Cardiac muscle cell (in vitro differentiated cells and primary cell): ENCODE measurements around the gene CERS6. TPM values are rescaled to one million over a fixed set of nuclear protein-coding genes. Genes with fewer than 3 reads are reported as not detected.

Source experiments
- DNase-seq, 2 donors: peaks; one replicate each; pipeline versions ENCODE4 v3.0.0 to v3.0.0-alpha.2; 2010 to 2017; ENCODE audit warnings: low read depth in 1 of 2, low spot score in 1 of 2
- H3K27ac ChIP-seq: fragments of 200-600 bp; sonication (generic); 2 replicates; pipeline ENCODE4 v1.5.1; 2016
- H3K27me3 ChIP-seq: fragments of 200-600 bp; sonication (generic); 2 replicates; pipeline ENCODE4 v1.6.0; 2016; ENCODE audit warnings: control low read depth
- H3K36me3 ChIP-seq: fragments of 200-600 bp; sonication (generic); 2 replicates; pipeline ENCODE4 v1.5.1; 2016; ENCODE audit warnings: control low read depth
- H3K4me1 ChIP-seq: fragments of 200-600 bp; sonication (generic); 2 replicates; pipeline ENCODE4 v1.8.1; 2017; ENCODE audit warnings: low read depth, mild to moderate bottlenecking, mixed run types
- H3K4me3 ChIP-seq: fragments of 200-600 bp; sonication (generic); 2 replicates; pipeline ENCODE4 v1.5.1; 2016; ENCODE audit warnings: mild to moderate bottlenecking
- H3K9me3 ChIP-seq: fragments of 200-600 bp; sonication (generic); 2 replicates; pipeline ENCODE4 v1.5.1; 2017; ENCODE audit warnings: low read depth, mild to moderate bottlenecking, control low read depth
- polyA plus RNA-seq: library from polyadenylated mRNA; unstranded; fragments of >200 nt; fragmentation: Nextera tagmentation; extraction: Ambion mirVana; gene quantifications from 2 replicates; pipeline ENCODE4 v1.2.1, GENCODE V29; 2016
- total RNA-seq: library from RNA; depleted of rRNA; stranded (reverse); fragments of >200 nt; gene quantifications from 2 replicates; pipeline ENCODE4 v1.2.3, GENCODE V29; 2016
- TF ChIP-seq, protein P1 (sequence below): IDR thresholded peaks from 2 replicates; pipeline ENCODE4 v1.5.1; 2012; ENCODE audit warnings: low read depth, mild to moderate bottlenecking, low read length

CERS6 gene
- total and polyA plus RNA-seq, 2 experiments from 2014 or later: 17.1 to 26.6 TPM

GRCh38 chr2:168480825-168481585, 24.9 kb downstream of the CERS6 start:
- Histone ChIP-seq H3K27ac (no peak overlapping the region), H3K27me3 (no peaks in the 10 kb centered on the region), H3K36me3 (no peaks in the 10 kb centered on the region), H3K4me3 (no peak overlapping the region), H3K4me1 (peaks cover 23% of the 10 kb centered on the region), H3K9me3 (no peaks in the 10 kb centered on the region)
- TF ChIP-seq, protein P1, sequence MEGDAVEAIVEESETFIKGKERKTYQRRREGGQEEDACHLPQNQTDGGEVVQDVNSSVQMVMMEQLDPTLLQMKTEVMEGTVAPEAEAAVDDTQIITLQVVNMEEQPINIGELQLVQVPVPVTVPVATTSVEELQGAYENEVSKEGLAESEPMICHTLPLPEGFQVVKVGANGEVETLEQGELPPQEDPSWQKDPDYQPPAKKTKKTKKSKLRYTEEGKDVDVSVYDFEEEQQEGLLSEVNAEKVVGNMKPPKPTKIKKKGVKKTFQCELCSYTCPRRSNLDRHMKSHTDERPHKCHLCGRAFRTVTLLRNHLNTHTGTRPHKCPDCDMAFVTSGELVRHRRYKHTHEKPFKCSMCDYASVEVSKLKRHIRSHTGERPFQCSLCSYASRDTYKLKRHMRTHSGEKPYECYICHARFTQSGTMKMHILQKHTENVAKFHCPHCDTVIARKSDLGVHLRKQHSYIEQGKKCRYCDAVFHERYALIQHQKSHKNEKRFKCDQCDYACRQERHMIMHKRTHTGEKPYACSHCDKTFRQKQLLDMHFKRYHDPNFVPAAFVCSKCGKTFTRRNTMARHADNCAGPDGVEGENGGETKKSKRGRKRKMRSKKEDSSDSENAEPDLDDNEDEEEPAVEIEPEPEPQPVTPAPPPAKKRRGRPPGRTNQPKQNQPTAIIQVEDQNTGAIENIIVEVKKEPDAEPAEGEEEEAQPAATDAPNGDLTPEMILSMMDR: no peak
- no peak for DNase-seq

GRCh38 chr2:168482269-168482668, 26.2 kb downstream of the CERS6 start:
- Histone ChIP-seq H3K27ac (peak overlapping the region; percentile 53), H3K4me3 (no peak overlapping the region), H3K36me3 (no peaks in the 10 kb centered on the region), H3K27me3 (no peaks in the 10 kb centered on the region), H3K4me1 (peaks cover 23% of the 10 kb centered on the region), H3K9me3 (no peaks in the 10 kb centered on the region)
- no peak for DNase-seq
- TF ChIP-seq, protein P1: no peak

- Histone ChIP-seq H3K4me3 (no peak overlapping the region), H3K27me3 (no peaks in the 10 kb centered on the region), H3K4me1 (peaks cover 17% of the 10 kb centered on the region), H3K36me3 (no peaks in the 10 kb centered on the region), H3K27ac (peak overlapping the region; percentile 53), H3K9me3 (no peaks in the 10 kb centered on the region)
- DNase-seq: no peak
- TF ChIP-seq, protein P1: no peak
Observed at GRCh38 chr2:168482952-168483831, 27.1 kb downstream of the CERS6 start.

DNA sequence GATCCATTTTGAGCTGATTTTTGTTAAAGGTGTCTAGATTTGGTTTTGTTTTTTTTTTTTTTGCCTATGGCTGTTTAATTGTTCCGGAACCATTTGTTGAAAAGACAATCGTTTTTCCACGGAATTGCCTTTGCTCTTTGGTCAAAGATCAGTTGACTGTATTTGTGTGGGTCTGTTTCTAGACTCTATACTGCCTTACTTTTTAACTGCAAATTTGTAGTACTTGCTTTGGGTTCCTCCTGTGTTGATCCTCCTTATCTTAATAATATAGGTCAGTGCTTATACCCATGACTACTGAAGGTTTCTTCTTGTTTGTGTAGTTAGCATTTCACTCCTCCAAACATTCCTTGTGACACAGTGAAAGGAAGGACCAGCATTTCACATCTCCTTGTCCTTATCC, 30.4 kb downstream of the CERS6 start:
- Histone ChIP-seq H3K36me3 (no peaks in the 10 kb centered on the region), H3K4me1 (peaks cover 28% of the 10 kb centered on the region), H3K9me3 (no peaks in the 10 kb centered on the region), H3K4me3 (no peak overlapping the region), H3K27me3 (no peaks in the 10 kb centered on the region), H3K27ac (no peak overlapping the region)
- TF ChIP-seq, protein P1: no peak
- DNase-seq: no peak

DNA sequence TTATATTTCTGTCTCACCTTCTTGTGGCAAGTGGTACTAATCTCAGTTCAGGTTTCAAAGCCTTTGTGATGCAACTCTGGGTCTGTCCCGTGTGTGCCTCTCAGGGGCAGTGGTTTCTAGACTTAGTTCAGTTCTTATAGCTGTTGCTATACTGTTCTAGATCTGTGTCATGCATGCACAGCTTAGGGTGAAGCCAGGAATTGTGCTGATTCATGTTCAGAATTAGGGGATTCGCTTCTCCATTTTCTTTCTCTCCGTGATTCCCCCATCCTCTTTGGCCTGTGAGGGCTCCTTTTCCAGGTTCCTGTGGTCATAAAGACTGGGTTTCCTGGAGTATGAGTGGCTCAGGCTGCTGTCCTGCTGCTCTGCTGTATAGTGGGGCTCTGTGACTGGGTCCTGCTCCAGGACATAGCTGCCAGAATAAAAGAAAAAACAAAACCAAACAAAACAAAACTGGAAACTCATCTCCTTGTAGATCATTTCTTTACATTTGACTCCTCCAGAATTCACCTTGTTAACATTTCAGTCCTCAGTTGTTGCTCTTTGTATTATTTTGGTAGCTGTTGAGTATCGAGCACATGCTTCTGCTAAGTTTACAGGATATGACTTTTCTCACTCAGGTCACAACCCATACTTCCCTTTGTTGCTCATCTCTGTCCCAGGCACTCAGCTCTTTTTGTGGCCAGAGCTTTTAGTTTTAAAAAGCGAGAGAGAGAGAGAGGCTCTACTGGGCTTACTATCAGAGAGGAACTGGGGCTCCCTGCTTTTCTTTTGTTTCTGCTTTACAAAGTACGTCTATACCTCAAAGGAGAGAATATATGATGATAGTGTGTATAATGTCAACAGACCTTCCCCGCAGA, 34.2 kb downstream of the CERS6 start:
- H3K27me3 ChIP-seq: no peaks in the 10 kb centered on the region
- DNase-seq: peak; percentile 35 to 47
- no peak overlapping the region for H3K4me3 ChIP-seq
- TF ChIP-seq, protein P1: no peak
- H3K27ac ChIP-seq: peak overlapping the region; percentile 47
- H3K9me3 ChIP-seq: no peaks in the 10 kb centered on the region
- H3K4me1 ChIP-seq: peaks cover 14% of the 10 kb centered on the region
- no peaks in the 10 kb centered on the region for H3K36me3 ChIP-seq
